Mesothelial cell of epicardium (in vitro differentiated cells): ENCODE measurements around the gene YOD1. TPM values are rescaled to one million over a fixed set of nuclear protein-coding genes. Genes with fewer than 3 reads are reported as not detected.
A peak's percentile ranks its signal among the peaks of the same experiment; 100 is the strongest.

Source experiments
- DNase-seq, 2 experiments: peaks; one replicate each; pipeline ENCODE4 v3.0.0; 2021; ENCODE audit warnings: low spot score in 2 of 2; ENCODE audit not compliant: unreplicated experiment in 2 of 2
- H3K27ac Mint-ChIP-seq: 2 replicates; pipeline ENCODE4 v1.8.0; 2021; ENCODE audit warnings: mixed read lengths
- H3K27me3 Mint-ChIP-seq: 2 replicates; pipeline ENCODE4 v1.8.0; 2021; ENCODE audit warnings: low read depth, mixed read lengths
- H3K36me3 Mint-ChIP-seq: 2 replicates; pipeline ENCODE4 v1.8.0; 2021; ENCODE audit warnings: mixed read lengths
- H3K4me1 Mint-ChIP-seq: 2 replicates; pipeline ENCODE4 v1.8.0; 2021; ENCODE audit warnings: mixed read lengths
- H3K4me3 Mint-ChIP-seq: 2 replicates; pipeline ENCODE4 v1.8.0; 2021; ENCODE audit warnings: mild to moderate bottlenecking, moderate library complexity, mixed read lengths
- H3K9me3 Mint-ChIP-seq: 2 replicates; pipeline ENCODE4 v1.8.0; 2021; ENCODE audit warnings: mixed read lengths
- total RNA-seq: library from RNA; stranded (reverse); gene quantifications from 3 replicates; pipeline ENCODE4 v1.2.1, GENCODE V29; 2021
- TF ChIP-seq, protein P1 (sequence below): fragments of 200-600 bp; sonication (generic); IDR thresholded peaks from one replicate; pipeline ENCODE4 v1.5.0; 2021; ENCODE audit warnings: antibody characterized with exemption; ENCODE audit not compliant: unreplicated experiment

Gene YOD1
- 9.6 to 10.3 TPM (median 10.1 TPM) in 3 replicates for total RNA-seq

DNA sequence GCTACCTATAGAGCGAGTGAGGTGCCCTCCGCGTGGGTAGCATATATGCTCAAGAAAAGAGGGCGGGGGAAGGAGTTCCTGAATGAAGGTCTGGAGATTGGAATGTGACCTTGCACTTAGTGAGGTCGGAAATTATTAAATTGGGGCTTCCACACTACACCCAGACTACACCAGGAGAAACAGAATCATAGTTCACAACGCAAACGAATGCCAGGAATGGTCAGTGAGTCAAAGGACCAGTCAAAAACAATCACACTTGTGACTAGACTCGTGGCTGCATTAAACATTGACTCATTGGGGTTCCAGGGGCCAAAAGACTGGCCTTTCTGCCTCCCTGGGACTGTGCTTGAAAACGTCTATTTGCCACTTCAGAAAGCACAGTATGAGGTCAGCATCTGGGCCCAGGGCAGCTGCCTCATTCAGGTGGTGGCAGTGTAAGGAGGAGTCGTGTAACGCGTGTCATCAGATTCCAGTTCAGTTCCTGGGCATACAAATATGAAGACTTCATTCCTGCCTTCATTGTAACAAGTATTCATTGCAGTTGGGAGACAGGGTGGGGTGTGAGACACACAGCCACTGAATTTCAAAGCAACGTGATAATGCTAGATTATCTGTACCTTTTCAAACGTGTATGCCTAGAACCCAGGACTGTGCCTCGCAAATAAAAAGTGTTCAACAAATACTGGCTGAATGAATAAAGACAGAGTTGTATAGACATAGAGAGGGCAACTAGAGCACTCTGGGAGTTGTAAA is at the start of gene YOD1:
Gene YOD1, minus strand, starts transcription at position 18 of the 753 bp plus-strand sequence. CDS start 178 bp downstream, outside the sequence.
- Mint-ChIP-seq H3K27me3 (no peaks in the 10 kb centered on the region), H3K27ac (peak within 1 kb of the TSS; percentile 99), H3K4me1 (peaks cover 45% of the 10 kb centered on the region), H3K36me3 (peaks cover 7% of the 10 kb centered on the region), H3K4me3 (peak within 1 kb of the TSS; percentile 97), H3K9me3 (no peaks in the 10 kb centered on the region)
- DNase-seq, result no peak
- TF ChIP-seq, protein P1, sequence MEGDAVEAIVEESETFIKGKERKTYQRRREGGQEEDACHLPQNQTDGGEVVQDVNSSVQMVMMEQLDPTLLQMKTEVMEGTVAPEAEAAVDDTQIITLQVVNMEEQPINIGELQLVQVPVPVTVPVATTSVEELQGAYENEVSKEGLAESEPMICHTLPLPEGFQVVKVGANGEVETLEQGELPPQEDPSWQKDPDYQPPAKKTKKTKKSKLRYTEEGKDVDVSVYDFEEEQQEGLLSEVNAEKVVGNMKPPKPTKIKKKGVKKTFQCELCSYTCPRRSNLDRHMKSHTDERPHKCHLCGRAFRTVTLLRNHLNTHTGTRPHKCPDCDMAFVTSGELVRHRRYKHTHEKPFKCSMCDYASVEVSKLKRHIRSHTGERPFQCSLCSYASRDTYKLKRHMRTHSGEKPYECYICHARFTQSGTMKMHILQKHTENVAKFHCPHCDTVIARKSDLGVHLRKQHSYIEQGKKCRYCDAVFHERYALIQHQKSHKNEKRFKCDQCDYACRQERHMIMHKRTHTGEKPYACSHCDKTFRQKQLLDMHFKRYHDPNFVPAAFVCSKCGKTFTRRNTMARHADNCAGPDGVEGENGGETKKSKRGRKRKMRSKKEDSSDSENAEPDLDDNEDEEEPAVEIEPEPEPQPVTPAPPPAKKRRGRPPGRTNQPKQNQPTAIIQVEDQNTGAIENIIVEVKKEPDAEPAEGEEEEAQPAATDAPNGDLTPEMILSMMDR, result no peak

DNA sequence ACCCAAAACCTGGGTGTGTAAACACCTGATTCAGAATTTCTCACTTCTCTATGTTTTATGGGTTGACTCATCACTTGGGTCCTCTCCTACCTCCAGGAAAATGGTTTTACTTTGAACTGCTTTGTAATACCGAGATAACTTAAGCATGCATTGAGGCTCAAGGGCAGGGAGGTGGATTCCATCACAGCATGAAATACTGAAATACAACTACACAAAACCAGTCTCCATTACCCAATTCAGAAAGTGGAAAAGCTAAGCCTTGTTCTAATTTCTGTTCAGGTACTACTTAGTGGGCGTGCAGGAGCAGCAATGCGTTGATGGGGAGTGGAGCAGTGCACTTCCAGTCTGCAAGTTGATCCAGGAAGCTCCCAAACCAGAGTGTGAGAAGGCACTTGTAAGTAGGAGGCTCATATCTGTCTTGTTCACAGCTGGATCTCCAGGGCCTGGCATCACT is 46.9 kb upstream of the YOD1 start:
- no peak overlapping the region for H3K4me3 Mint-ChIP-seq
- no peak overlapping the region for H3K27ac Mint-ChIP-seq
- TF ChIP-seq, protein P1, result no peak
- no peaks in the 10 kb centered on the region for H3K36me3 Mint-ChIP-seq
- no peaks in the 10 kb centered on the region for H3K27me3 Mint-ChIP-seq
- no peaks in the 10 kb centered on the region for H3K4me1 Mint-ChIP-seq
- DNase-seq, result no peak
- peaks cover 4% of the 10 kb centered on the region for H3K9me3 Mint-ChIP-seq

DNA sequence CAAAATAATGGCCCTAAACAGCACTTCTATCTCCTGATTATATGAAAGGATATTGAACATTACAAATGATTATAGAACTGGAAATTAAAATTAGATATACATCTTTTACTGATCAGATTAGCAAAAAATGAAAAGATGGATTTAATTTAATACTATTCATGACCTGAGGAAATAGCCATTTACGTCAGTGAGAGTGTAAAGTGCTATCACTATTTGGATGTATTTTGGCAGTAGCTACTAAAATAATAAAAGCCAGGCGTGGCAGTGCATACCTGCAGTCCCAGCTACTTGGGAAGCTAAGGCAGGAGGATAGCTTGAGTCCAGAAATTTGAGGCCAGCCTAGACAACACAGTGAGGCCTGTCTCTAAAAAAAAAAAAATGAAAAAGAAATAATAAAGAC is 42.9 kb upstream of the YOD1 start:
- H3K4me3 Mint-ChIP-seq, result no peak overlapping the region
- TF ChIP-seq, protein P1, result no peak
- no peaks in the 10 kb centered on the region for H3K27me3 Mint-ChIP-seq
- H3K36me3 Mint-ChIP-seq, result no peaks in the 10 kb centered on the region
- H3K9me3 Mint-ChIP-seq, result peaks cover 4% of the 10 kb centered on the region
- peaks cover 5% of the 10 kb centered on the region for H3K4me1 Mint-ChIP-seq
- DNase-seq, result no peak
- no peak overlapping the region for H3K27ac Mint-ChIP-seq

DNA sequence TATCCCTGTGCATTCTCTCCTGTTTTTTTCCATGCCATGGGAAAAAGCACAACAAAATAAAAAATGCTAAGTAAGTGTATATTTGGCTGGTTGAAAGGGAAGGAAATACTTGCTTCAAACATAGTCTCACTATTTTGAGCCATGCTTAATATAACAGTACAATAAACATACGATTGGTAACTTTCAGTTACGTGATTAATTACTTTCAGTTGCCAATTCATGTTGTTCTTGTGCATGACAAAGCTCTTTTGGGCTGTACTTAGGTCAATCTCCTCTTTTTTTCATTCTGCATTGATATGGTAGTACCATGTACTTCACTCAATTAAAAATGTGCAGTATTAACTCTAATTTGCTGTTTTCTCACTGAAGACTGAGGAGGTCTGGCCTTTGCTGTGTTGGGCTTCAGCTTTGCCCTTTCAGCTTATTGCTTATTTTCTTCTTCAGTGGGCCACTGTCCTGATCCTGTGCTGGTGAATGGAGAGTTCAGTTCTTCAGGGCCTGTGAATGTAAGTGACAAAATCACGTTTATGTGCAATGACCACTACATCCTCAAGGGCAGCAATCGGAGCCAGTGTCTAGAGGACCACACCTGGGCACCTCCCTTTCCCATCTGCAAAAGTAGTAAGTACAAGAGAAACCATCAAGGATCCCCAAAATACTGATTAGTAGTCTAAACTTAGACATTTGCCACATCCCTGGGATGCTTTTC is 40.3 kb upstream of the YOD1 start:
- Mint-ChIP-seq H3K27ac (no peak overlapping the region), H3K27me3 (no peaks in the 10 kb centered on the region), H3K4me3 (no peak overlapping the region), H3K36me3 (no peaks in the 10 kb centered on the region), H3K4me1 (peaks cover 27% of the 10 kb centered on the region), H3K9me3 (no peaks in the 10 kb centered on the region)
- no peak for DNase-seq
- TF ChIP-seq, protein P1, result no peak

DNA sequence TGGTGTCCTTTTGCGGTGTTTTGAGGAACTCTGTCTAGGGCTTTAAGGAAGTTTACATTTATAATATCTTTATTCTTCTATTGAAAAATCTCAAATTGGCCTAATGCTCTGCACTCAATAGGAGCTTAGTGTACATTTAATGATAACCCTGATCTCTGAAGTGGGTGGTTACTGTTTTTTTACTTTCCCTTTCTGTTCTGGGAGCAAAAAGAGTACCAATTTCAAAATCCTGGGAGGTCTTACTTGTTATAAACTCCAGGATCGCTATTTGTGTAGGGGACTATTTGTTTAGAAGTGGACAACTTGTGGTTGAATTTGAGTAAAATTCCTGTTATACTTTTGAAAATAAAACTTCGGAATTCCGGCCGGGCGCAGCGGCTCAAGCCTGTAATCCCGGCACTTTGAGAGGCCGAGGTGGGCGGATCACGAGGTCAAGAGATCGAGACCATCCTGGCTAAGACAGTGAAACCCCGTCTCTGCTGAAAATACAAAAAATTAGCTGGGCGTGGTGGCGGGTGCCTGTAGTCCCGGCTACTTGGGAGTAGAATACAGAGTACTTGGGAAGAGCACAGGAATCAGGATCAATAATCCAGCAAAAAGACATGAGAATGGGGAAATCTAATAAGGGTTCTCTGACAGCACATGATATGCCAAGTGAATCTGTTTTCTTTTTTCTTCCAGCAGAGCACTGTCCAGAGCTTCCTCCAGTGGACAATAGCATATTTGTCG is 38.8 kb upstream of the YOD1 start:
- peak overlapping the region; percentile 53 for H3K27ac Mint-ChIP-seq
- H3K9me3 Mint-ChIP-seq, result no peaks in the 10 kb centered on the region
- no peak overlapping the region for H3K4me3 Mint-ChIP-seq
- H3K27me3 Mint-ChIP-seq, result no peaks in the 10 kb centered on the region
- no peaks in the 10 kb centered on the region for H3K36me3 Mint-ChIP-seq
- TF ChIP-seq, protein P1, result no peak
- no peak for DNase-seq
- H3K4me1 Mint-ChIP-seq, result peaks cover 43% of the 10 kb centered on the region
